ENCODE results near the gene ARRB2.
"Not testable (repeated sequence)": the region's sequence is repeated elsewhere in the genome, so short reads cannot be mapped to it uniquely, and the experiment has no call there.

The ARRB2 gene

DNA sequence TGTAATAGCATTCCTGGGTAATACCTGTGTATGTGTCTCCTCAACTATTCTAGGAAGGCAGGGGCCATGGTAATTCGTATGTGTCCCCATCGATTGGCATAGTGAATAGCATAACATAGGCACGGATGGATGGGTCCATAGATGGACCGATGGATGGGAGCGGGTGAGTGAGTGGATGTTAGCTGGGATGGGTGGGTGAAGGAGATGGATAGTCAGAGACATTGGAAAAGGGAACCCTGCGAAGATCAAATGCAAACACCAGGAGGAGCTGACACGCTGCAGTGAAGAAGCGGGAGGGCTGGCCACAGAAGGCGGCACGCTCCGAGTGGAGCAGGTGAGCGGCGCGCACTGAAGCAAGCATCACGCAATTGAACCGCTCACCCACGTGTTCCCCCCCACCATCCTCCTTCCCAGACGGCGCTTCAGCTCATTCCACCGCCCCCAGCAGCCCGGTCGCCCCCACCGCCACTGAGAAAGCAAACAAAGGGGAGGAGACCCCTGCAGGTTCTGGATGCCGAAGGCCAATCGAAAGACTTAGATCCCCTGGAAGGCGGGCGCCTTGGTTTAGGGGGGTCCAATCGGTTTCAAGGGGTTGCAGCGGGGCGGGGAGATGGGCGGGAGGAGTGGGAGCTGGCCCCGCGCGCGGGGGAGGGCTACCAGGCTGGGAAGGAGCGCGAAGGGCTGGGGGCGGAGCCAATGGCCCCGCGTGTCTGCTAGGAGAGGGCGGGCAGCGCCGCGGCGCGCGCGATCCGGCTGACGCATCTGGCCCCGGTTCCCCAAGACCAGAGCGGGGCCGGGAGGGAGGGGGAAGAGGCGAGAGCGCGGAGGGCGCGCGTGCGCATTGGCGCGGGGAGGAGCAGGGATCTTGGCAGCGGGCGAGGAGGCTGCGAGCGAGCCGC is at the start of gene ARRB2:
Gene ARRB2 (plus strand): TSS at position 839 of the 899 bp plus-strand sequence. CDS start 90 bp downstream, outside the sequence.
- DNase-seq = peak; percentile 95 to 98 (median 95)

DNA sequence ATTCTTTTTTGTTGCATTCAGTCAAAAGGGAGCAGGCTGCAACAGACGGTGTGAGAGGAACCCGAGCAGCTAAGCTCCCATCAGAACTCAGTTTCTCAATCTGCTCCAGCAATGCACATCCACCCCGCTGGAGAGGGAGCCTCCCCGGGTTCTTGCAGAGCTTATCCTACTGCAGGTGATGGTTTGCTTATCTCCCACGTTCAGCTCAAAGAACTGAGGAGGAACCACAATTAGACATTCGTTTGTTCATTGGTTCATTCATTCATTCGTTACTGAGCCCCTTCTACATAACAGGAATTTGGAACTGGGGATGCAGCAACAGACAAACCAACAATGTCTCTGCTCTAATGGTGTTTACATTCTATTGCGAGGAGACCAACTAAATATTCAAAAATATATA is 46.7 kb upstream of the ARRB2 start:
- DNase-seq = no peak

DNA sequence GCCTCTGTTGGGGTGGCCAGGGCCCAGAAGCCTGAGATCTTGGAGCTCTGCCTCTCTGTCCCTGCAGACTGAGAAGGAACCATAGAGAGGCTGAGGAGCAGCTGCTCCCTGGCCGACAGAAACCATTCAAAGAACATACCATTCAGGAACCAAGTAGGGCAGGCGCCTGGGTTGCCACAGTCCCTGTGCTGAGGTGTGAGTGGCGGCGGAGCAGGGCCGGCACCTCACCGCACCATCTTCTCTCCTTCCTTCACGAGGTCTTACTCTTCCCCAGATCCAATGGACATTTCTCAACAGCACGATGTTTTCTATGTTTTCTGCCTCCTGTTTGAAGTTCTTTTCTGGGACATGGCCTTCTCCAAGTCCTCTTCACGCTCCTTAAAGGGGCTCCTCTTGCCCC is 46.2 kb upstream of the ARRB2 start:
- no peak for DNase-seq

- no peak for DNase-seq
Observed at GRCh38 chr17:4665027-4665426, 45.4 kb upstream of the ARRB2 start.

DNA sequence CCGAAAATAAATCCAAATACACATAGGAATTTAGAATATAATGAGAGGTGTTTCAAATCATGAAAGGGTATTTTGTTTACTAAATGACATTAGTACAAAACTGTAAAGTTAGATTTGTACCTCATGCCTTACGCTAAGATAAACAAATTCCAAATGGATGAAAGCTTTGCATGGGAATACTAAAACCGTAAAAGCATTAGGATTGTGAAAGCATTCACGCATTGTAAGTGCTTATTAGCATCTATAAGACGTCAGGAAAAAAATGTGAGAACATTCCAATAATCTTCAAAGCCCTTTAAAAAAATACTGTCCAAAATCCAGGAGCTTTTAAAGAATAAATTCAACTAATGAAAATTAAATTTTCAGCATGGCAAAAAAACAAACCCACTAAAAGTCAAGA is 44.1 kb upstream of the ARRB2 start:
- no peak for DNase-seq

DNA sequence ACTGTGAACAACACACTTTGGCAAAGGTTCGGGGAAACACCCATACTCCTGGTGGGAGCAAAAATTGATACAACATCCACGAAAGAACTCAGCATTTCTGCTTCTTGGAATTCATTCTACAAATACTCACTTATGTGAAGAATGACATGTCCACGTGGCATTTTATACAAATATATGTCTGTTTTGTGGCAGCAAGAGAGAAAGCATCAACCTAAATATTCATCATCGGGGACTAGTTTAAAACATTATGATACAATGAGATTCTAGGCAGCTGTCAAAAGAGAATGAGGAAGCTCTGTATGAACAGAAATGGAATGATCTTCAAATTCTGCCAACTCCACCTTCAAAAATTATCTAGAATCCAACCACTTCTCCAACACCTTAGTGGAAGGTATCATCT is 43.3 kb upstream of the ARRB2 start:
- DNase-seq = no peak

GRCh38 chr17:4672055-4672630 is 38.3 kb upstream of the ARRB2 start:
- no peak for DNase-seq

DNA sequence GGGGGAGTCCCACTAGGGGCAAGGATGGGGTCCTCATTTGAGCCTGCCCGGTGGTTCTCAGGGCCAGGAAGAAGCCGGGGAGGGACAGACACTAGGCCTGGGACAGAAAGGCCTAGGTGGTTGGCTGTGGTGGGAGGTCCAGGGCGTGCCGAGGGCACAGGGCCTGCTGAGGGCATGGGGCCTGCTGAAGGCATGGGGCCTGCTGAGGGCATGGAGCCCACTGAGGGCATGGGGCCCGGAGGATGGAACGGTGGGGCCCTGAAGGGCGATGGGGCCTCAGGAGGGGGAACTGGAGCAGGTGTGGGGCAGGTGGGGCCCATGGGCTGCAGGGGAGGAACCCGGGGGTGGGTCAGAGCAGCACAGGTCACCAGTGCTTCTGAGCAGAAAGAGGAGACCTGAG is 37.7 kb upstream of the ARRB2 start:
- DNase-seq = no peak

- no peak for DNase-seq
Observed at GRCh38 chr17:4673169-4673568, 37.3 kb upstream of the ARRB2 start.

GRCh38 chr17:4673986-4674684 is 36.3 kb upstream of the ARRB2 start:
- DNase-seq = no peak

GRCh38 chr17:4674685-4674998 is 35.8 kb upstream of the ARRB2 start:
- no peak for DNase-seq

DNA sequence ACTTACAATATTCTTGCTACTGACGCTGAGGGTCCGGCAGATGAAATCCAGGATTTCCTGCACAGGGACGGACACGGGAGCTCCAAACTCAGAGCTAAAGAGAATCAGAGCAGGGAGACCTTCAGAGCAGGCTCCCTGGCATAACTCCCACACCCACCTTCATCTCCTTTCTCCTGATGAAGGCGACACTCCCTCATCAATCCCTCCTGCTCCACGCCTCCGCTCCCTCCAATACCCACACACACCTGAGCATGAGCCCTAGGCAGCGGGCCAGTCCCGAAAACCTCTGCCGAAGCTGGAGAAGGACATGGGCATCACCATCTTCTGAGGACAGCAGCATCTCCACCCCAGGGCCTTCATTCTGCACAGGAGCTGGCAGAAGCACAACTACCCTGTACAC is 34.6 kb upstream of the ARRB2 start:
- no peak for DNase-seq

- no peak for DNase-seq
Observed at GRCh38 chr17:4676791-4677190, 33.6 kb upstream of the ARRB2 start.

GRCh38 chr17:4678448-4679026 is 31.9 kb upstream of the ARRB2 start:
- DNase-seq = no peak

DNA sequence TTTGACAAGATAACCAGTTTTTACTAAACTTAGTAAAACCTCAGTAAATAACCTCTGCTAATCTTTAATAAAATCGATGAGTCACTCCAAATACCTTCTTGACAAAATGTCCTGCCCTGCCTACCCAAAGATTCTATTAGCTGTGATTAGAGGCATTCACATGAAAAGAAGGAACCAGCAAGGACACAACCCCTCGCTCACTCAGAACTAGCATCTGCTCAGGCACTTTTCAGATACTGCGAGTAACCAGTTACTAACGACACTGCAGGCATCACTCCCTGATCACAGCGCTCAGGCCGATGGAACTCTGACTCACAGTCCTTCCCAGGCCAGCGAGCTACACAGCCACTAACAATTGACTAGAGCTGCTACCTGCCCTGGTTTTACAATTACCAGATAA is 30.8 kb upstream of the ARRB2 start:
- no peak for DNase-seq

- DNase-seq = not testable (repeated sequence)
Observed at GRCh38 chr17:4683739-4684138, 26.7 kb upstream of the ARRB2 start.

DNA sequence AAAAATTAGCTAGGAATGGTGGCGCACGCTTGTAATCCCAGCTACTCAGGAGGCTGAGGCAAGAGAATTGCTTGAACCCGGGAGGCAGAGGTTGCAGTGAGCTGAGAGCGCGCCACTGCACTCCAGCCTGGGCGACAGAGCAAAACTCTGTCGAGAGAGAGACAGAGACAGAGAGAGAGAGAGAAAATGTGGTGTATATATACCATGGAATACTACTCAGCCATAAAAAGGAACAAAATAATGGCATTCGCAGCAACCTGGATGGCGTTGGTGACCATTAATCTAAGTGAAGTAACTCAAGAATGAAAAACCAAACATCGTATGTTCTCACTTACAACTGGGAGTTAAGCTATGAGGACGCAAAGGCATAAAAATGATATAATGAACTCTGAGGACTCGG is 20.6 kb upstream of the ARRB2 start:
- not testable (repeated sequence) for DNase-seq

DNA sequence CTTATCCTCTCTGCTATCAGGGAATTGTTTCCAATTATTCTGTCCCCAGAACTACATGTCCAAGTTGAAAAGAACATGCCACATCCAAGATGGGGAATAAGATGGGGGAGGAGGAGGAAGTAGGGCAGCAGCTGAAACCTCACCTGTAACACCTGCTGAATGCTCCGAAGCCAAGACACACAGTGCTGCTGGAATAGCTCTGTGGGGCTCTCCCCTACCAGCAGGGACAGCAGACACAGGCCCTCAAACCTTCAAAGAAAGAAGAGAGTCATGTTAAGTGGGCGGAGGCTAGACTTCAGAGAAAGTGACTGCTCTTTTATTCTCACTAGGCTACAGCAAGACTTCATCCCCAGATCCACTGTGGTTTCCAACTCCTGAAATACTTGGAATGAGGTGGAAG is 19.7 kb upstream of the ARRB2 start:
- no peak for DNase-seq

GRCh38 chr17:4691686-4692085 is 18.7 kb upstream of the ARRB2 start:
- no peak for DNase-seq

DNA sequence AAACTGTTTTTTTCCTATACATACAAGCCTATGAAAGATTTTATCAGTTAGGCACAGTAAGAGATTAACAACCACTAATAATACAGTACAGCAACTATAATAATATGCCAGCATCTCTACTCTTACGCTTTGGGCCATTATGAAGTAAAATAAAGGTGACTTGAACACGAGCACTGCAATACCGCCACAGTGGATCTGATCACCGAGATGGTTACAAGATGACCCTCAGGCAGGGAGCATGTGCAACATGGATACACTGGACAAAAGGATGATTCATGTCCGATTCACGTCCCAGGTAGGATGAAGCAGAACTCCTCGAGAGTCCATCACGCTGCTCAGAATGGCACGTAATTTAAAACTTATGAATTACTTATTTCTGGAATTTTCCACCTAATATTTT is 17.0 kb upstream of the ARRB2 start:
- no peak for DNase-seq

DNA sequence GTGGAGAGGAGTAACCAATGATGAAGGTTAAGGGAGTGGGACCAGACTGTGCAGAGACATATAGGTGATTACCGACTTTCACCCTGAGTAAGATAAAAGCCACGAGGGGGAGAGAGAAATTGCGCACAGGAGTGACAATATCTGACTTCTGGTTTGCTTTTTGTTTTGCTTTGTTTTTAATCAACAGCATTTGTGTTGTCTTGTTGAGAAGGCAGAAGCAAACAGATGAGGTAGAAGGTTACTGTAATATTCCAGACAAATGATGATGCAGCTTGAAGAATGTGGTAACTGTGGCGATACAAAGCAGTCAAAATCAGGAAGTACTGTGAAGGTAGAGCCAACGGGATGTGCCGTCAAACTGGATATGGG is 14.0 kb upstream of the ARRB2 start:
- no peak for DNase-seq

DNA sequence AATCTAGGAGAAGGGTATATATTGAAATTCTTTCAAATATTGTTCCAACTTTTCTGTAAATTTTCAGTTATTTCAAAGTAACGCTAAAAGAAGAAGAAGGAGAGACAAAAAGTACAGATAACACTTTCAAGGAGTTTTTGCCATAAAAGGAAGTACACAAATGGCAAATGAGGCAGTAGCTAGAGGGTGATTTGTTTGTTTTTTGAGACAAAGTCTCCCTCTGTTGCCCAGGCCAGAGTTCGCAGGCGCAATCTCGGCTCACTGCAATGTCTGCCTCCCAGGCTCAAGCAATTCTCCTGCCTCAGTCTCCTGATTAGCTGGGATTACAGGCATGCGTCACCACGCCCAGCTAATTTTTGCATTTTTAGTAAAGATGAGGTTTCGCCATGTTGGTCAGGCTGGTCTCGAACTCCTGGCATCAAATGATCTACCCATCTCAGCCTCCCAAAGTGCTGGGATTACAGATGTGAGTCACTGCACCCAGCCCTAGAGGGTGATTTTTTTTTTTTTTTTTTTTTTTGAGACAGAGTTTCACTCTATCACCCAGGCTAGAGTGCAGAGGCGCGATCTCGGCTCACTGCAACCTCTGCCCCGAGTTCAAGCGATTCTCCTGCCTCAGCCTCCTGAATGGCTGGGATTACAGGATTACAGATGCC is 10.9 kb upstream of the ARRB2 start:
- not testable (repeated sequence) for DNase-seq

DNA sequence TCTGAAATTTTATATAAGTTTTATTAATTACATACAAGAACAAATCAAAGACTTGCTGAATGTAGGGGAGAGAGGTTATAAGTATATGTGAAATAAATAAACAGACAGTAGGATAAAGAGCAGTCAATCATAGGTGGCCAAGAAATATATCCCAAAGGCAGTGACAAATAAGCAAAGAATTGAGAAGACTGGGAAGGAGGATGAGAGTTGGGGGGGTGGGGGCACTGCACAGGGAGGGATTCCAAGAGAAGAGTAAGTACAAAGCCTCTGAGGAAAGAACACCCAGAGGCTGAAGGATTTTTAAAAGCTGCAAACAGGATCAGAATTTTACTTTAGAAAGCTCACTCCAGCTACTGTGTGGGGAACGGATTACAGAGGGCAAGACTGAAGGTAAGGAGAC is 9.3 kb upstream of the ARRB2 start:
- DNase-seq = no peak
